WTC11 (cell line): ENCODE data around the gene TRPV6. TPM values are rescaled to one million over a fixed set of nuclear protein-coding genes. Genes with fewer than 3 reads are reported as not detected.

ENCODE experiments used
- ATAC-seq: fragments of 200-7000 bp; cut with Tn5 transposase; 2 replicates; pipeline ENCODE4 v1.10.0; 2021; ENCODE audit warnings: mild to moderate bottlenecking, moderate library complexity
- CTCF ChIA-PET: fragments of 300-600 bp; sonication (Branson Sonifier 250); formaldehyde crosslinking; loops from one replicate; lab custom pipeline; 2021; ENCODE audit warnings: antibody characterized with exemption; lab: Charles Lee
- POLR2A ChIA-PET: fragments of 350-600 bp; sonication (Branson Sonifier 250); formaldehyde crosslinking; loops from one replicate; lab custom pipeline; 2021; ENCODE audit warnings: antibody characterized with exemption; lab: Charles Lee
- DNase-seq: peaks from one replicate; pipeline ENCODE4 v3.0.0; 2021; ENCODE audit warnings: low spot score
- H3K27ac Mint-ChIP-seq: 2 replicates; pipeline ENCODE4 v1.8.0; 2021; ENCODE audit warnings: mixed read lengths
- H3K27me3 Mint-ChIP-seq: 2 replicates; pipeline ENCODE4 v1.8.0; 2021; ENCODE audit warnings: low read depth, mild to moderate bottlenecking, moderate library complexity, mixed read lengths
- H3K36me3 Mint-ChIP-seq: 2 replicates; pipeline ENCODE4 v1.8.0; 2021; ENCODE audit warnings: mixed read lengths
- H3K4me1 Mint-ChIP-seq: 2 replicates; pipeline ENCODE4 v1.8.0; 2022; ENCODE audit warnings: mixed read lengths
- H3K4me3 Mint-ChIP-seq: 2 replicates; pipeline ENCODE4 v1.8.0; 2021; ENCODE audit warnings: mild to moderate bottlenecking, moderate library complexity, mixed read lengths
- H3K9me3 Mint-ChIP-seq: 2 replicates; pipeline ENCODE4 v1.8.0; 2021; ENCODE audit warnings: mixed read lengths
- EMX1 ChIP-seq: fragments of 250-450 bp; sonication (Bioruptor Pico); IDR thresholded peaks from 2 replicates; pipeline ENCODE4 v1.8.0; 2021; ENCODE audit warnings: mild to moderate bottlenecking
- ESRRA ChIP-seq: sonication (generic); formaldehyde crosslinking; IDR thresholded peaks from 2 replicates; pipeline ENCODE4 v1.8.1; 2022; ENCODE audit warnings: mild to moderate bottlenecking, missing genetic modification reagents, borderline replicate concordance
- FOXP1 ChIP-seq: sonication (generic); formaldehyde crosslinking; IDR thresholded peaks from 2 replicates; pipeline ENCODE4 v1.8.0; 2022; ENCODE audit warnings: missing genetic modification reagents, mild to moderate bottlenecking, moderate library complexity, borderline replicate concordance
- GABPB1 ChIP-seq: sonication (generic); formaldehyde crosslinking; IDR thresholded peaks from 2 replicates; pipeline ENCODE4 v1.8.1; 2023; ENCODE audit warnings: mild to moderate bottlenecking, missing genetic modification reagents
- NFATC4 ChIP-seq: fragments of 250-450 bp; sonication (Bioruptor Pico); IDR thresholded peaks from 2 replicates; pipeline ENCODE4 v1.9.0; 2021; ENCODE audit warnings: mild to moderate bottlenecking
- NFE2L1 ChIP-seq: sonication (generic); formaldehyde crosslinking; IDR thresholded peaks from 2 replicates; pipeline ENCODE4 v1.8.1; 2023; ENCODE audit warnings: missing genetic modification reagents
- NR3C1 ChIP-seq: sonication (generic); formaldehyde crosslinking; conservative IDR thresholded peaks from 2 replicates; pipeline ENCODE4 v1.8.1; 2023; ENCODE audit warnings: low read depth, mild to moderate bottlenecking, missing genetic modification reagents
- SMAD3 ChIP-seq: sonication (generic); formaldehyde crosslinking; IDR thresholded peaks from 2 replicates; pipeline ENCODE4 v1.8.0; 2022; ENCODE audit warnings: missing genetic modification reagents, mild to moderate bottlenecking, borderline replicate concordance
- SP1 ChIP-seq: sonication (generic); formaldehyde crosslinking; conservative IDR thresholded peaks from 2 replicates; pipeline ENCODE4 v1.8.1; 2022; ENCODE audit warnings: missing genetic modification reagents
- TEAD1 ChIP-seq: sonication (generic); formaldehyde crosslinking; IDR thresholded peaks from 2 replicates; pipeline ENCODE4 v1.8.0; 2022; ENCODE audit warnings: mild to moderate bottlenecking, missing genetic modification reagents
- ZNF121 ChIP-seq: sonication (generic); formaldehyde crosslinking; IDR thresholded peaks from 2 replicates; pipeline ENCODE4 v1.8.0; 2023; ENCODE audit warnings: missing genetic modification reagents
- ZNF219 ChIP-seq: sonication (generic); formaldehyde crosslinking; IDR thresholded peaks from 2 replicates; pipeline ENCODE4 v1.8.0; 2023; ENCODE audit warnings: missing genetic modification reagents, mild to moderate bottlenecking, borderline replicate concordance
- ZNF416 ChIP-seq: fragments of 250-450 bp; sonication (Bioruptor Pico); IDR thresholded peaks from 2 replicates; pipeline ENCODE4 v1.9.0; 2021; ENCODE audit warnings: mild to moderate bottlenecking, inconsistent platforms
- total RNA-seq: library from RNA; stranded (reverse); gene quantifications from 3 replicates; pipeline ENCODE4 v1.2.3, GENCODE V29; 2021
- TF ChIP-seq, protein P1 (sequence below): sonication (generic); formaldehyde crosslinking; IDR thresholded peaks from 2 replicates; pipeline ENCODE4 v1.8.1; 2022; ENCODE audit warnings: low read depth, mild to moderate bottlenecking, moderate library complexity, missing genetic modification reagents, borderline replicate concordance
- TF ChIP-seq, protein P2 (sequence below): sonication (generic); formaldehyde crosslinking; IDR thresholded peaks from 2 replicates; pipeline ENCODE4 v1.8.1; 2023; ENCODE audit warnings: mild to moderate bottlenecking, missing genetic modification reagents
- TF ChIP-seq, protein P3 (sequence below): sonication (generic); formaldehyde crosslinking; conservative IDR thresholded peaks from 2 replicates; pipeline ENCODE4 v1.8.1; 2023; ENCODE audit warnings: mild to moderate bottlenecking, low read depth, missing genetic modification reagents, moderate library complexity
- TF ChIP-seq, protein P4 (sequence below): sonication (generic); formaldehyde crosslinking; IDR thresholded peaks from 2 replicates; pipeline ENCODE4 v1.8.0; 2022; ENCODE audit warnings: mild to moderate bottlenecking, missing genetic modification reagents
- TF ChIP-seq, protein P5 (sequence below): sonication (generic); formaldehyde crosslinking; IDR thresholded peaks from 2 replicates; pipeline ENCODE4 v1.8.1; 2022; ENCODE audit warnings: mild to moderate bottlenecking, missing genetic modification reagents, moderate library complexity, borderline replicate concordance
- TF ChIP-seq, protein P6 (sequence below): sonication (generic); formaldehyde crosslinking; IDR thresholded peaks from 2 replicates; pipeline ENCODE4 v1.8.0; 2022; ENCODE audit warnings: mild to moderate bottlenecking, missing genetic modification reagents
- TF ChIP-seq, protein P7 (sequence below): fragments of 250-450 bp; sonication (Bioruptor Pico); IDR thresholded peaks from 2 replicates; pipeline ENCODE4 v1.9.0; 2021; ENCODE audit warnings: mild to moderate bottlenecking

Gene TRPV6
- total RNA-seq, 1 experiment from 2014 or later, result 0.63 TPM

DNA sequence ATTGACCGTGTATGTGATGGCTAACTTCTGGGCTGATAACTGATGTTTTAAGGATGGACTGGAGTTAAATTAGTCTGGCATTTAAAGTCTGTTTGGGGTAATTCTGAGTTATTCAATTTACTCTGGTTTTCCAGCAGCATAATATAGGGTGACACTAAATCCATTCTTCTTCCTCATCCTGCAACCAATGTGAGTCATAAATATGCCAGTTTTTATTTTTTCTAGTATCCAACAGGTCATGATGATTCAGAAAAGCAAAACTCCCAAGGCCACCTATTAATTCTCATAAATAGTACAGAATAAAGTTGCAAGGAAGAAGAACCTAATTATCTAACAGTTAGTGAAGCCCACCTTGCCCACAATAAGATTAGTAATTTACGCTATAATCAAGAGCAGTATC is 38.2 kb downstream of the TRPV6 start (continued):
- TF ChIP-seq, protein P1, sequence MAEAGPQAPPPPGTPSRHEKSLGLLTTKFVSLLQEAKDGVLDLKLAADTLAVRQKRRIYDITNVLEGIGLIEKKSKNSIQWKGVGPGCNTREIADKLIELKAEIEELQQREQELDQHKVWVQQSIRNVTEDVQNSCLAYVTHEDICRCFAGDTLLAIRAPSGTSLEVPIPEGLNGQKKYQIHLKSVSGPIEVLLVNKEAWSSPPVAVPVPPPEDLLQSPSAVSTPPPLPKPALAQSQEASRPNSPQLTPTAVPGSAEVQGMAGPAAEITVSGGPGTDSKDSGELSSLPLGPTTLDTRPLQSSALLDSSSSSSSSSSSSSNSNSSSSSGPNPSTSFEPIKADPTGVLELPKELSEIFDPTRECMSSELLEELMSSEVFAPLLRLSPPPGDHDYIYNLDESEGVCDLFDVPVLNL (CRISPR knock-in tag), result no peak
- TF ChIP-seq, protein P2, sequence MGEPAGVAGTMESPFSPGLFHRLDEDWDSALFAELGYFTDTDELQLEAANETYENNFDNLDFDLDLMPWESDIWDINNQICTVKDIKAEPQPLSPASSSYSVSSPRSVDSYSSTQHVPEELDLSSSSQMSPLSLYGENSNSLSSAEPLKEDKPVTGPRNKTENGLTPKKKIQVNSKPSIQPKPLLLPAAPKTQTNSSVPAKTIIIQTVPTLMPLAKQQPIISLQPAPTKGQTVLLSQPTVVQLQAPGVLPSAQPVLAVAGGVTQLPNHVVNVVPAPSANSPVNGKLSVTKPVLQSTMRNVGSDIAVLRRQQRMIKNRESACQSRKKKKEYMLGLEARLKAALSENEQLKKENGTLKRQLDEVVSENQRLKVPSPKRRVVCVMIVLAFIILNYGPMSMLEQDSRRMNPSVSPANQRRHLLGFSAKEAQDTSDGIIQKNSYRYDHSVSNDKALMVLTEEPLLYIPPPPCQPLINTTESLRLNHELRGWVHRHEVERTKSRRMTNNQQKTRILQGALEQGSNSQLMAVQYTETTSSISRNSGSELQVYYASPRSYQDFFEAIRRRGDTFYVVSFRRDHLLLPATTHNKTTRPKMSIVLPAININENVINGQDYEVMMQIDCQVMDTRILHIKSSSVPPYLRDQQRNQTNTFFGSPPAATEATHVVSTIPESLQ (CRISPR knock-in tag), result no peak

DNA sequence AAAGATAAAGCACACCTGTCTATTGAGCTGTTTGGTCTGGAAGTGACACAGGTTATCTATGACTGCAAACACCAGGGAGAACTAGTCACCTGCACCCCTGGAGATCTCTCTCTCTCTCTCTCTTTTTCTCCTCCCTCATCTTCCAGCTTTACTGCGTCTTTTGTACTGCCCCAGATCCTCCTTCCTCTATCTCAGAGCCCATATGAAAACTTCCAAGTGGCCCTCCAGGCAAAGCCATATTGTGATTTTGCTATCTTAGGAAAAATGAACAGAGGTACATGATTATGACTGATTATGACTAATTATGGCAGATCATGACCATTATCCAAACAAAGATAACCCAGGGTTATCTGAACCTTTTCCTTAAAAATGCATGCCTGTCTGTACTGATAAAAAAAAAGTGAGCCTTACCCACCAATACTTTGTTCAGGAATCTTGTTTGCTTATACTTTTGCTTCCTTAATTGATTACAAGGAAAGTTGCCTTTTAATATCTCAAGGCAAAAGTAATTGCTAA is 43.2 kb downstream of the TRPV6 start:
- Mint-ChIP-seq H3K27me3 (no peaks in the 10 kb centered on the region; the same call in 1 of the 2 replicates), H3K4me3 (no peak overlapping the region), H3K27ac (no peak overlapping the region), H3K4me1 (no peaks in the 10 kb centered on the region), H3K36me3 (no peaks in the 10 kb centered on the region), H3K9me3 (no peaks in the 10 kb centered on the region)
- ChIA-PET CTCF (interaction anchor here (1.3 kb wide), 1 partner anchor 210 kb away, joined by 3 read pairs; no protein-coding TSS in a partner anchor), POLR2A (interaction anchor here (0.5 kb wide), 1 partner anchor 16 kb away, joined by 7 read pairs; no protein-coding TSS in a partner anchor)
- TF ChIP-seq ZNF219 (CRISPR knock-in tag) (no peak), ESRRA (CRISPR knock-in tag) (no peak), GABPB1 (CRISPR knock-in tag) (no peak), TEAD1 (CRISPR knock-in tag) (no peak), SP1 (no peak), ZNF121 (no peak), NFE2L1 (no peak), NR3C1 (CRISPR knock-in tag) (no peak), EMX1 (no peak), SMAD3 (CRISPR knock-in tag) (no peak), FOXP1 (CRISPR knock-in tag) (no peak), NFATC4 (CRISPR knock-in tag) (no peak), ZNF416 (CRISPR knock-in tag) (no peak)
- TF ChIP-seq, protein P3, sequence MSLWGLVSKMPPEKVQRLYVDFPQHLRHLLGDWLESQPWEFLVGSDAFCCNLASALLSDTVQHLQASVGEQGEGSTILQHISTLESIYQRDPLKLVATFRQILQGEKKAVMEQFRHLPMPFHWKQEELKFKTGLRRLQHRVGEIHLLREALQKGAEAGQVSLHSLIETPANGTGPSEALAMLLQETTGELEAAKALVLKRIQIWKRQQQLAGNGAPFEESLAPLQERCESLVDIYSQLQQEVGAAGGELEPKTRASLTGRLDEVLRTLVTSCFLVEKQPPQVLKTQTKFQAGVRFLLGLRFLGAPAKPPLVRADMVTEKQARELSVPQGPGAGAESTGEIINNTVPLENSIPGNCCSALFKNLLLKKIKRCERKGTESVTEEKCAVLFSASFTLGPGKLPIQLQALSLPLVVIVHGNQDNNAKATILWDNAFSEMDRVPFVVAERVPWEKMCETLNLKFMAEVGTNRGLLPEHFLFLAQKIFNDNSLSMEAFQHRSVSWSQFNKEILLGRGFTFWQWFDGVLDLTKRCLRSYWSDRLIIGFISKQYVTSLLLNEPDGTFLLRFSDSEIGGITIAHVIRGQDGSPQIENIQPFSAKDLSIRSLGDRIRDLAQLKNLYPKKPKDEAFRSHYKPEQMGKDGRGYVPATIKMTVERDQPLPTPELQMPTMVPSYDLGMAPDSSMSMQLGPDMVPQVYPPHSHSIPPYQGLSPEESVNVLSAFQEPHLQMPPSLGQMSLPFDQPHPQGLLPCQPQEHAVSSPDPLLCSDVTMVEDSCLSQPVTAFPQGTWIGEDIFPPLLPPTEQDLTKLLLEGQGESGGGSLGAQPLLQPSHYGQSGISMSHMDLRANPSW (CRISPR knock-in tag), result no peak
- TF ChIP-seq, protein P4, sequence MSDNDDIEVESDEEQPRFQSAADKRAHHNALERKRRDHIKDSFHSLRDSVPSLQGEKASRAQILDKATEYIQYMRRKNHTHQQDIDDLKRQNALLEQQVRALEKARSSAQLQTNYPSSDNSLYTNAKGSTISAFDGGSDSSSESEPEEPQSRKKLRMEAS, result no peak
- TF ChIP-seq, protein P5, sequence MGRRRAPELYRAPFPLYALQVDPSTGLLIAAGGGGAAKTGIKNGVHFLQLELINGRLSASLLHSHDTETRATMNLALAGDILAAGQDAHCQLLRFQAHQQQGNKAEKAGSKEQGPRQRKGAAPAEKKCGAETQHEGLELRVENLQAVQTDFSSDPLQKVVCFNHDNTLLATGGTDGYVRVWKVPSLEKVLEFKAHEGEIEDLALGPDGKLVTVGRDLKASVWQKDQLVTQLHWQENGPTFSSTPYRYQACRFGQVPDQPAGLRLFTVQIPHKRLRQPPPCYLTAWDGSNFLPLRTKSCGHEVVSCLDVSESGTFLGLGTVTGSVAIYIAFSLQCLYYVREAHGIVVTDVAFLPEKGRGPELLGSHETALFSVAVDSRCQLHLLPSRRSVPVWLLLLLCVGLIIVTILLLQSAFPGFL, result no peak
- TF ChIP-seq, protein P6, sequence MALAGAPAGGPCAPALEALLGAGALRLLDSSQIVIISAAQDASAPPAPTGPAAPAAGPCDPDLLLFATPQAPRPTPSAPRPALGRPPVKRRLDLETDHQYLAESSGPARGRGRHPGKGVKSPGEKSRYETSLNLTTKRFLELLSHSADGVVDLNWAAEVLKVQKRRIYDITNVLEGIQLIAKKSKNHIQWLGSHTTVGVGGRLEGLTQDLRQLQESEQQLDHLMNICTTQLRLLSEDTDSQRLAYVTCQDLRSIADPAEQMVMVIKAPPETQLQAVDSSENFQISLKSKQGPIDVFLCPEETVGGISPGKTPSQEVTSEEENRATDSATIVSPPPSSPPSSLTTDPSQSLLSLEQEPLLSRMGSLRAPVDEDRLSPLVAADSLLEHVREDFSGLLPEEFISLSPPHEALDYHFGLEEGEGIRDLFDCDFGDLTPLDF (CRISPR knock-in tag), result no peak
- TF ChIP-seq, protein P7, sequence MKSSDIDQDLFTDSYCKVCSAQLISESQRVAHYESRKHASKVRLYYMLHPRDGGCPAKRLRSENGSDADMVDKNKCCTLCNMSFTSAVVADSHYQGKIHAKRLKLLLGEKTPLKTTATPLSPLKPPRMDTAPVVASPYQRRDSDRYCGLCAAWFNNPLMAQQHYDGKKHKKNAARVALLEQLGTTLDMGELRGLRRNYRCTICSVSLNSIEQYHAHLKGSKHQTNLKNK (CRISPR knock-in tag), result no peak
- no peak for DNase-seq
- ATAC-seq, result no peak
